HCT116 (cell line): ENCODE data around the gene GPR3. TPM values are rescaled to one million over a fixed set of nuclear protein-coding genes. Genes with fewer than 3 reads are reported as not detected.

Experiments
- ATAC-seq: fragments of 200-7000 bp; cut with Tn5 transposase; 2 replicates; pipeline ENCODE4 v1.9.1; 2020; ENCODE audit warnings: mild to moderate bottlenecking, moderate library complexity
- BruUV-seq: library from RNA; stranded (reverse); fragments of 400-500 nt; replicated peaks from 2 replicates; lab custom pipeline; 2021; lab: Mats Ljungman, UMichigan
- CTCF ChIA-PET: fragments of 300-600 bp; sonication (Branson Sonifier 250); formaldehyde crosslinking; loops from one replicate; lab custom pipeline; 2021; ENCODE audit warnings: antibody characterized with exemption; lab: Charles Lee
- POLR2A ChIA-PET: fragments of 300-600, 350-600 bp; sonication (Branson Sonifier 250); formaldehyde crosslinking; loops from one replicate; lab custom pipeline; 2021; ENCODE audit warnings: antibody characterized with exemption; lab: Charles Lee
- RAD21 ChIA-PET, 2 experiments: fragments of 300-600 bp; sonication (Branson Sonifier 250); formaldehyde crosslinking; loops; one replicate each; lab custom pipeline; 2023; ENCODE audit warnings: low total read pairs in 2 of 2; ENCODE audit not compliant: uncharacterized antibody in 2 of 2, unreplicated experiment in 2 of 2, low non-redundant PET in 1 of 2; lab: Charles Lee
- DNase-seq: peaks from one replicate; pipeline ENCODE4 v3.0.0-alpha.2; 2010; ENCODE audit warnings: low read depth, low spot score
- H2AFZ ChIP-seq: fragments of 200-600 bp; shearing (Covaris generic), sonication (generic); 2 replicates; pipeline ENCODE4 v1.6.1; 2017; ENCODE audit warnings: low read depth, mixed run types, mixed read lengths, antibody characterized with exemption, low read length; ENCODE audit not compliant: poor library complexity, severe bottlenecking
- H3K27ac ChIP-seq: 2 replicates; pipeline ENCODE4 v1.5.1; 2012; ENCODE audit warnings: low read depth, low read length
- H3K27me3 ChIP-seq: fragments of 200-600 bp; sonication (generic); 2 replicates; pipeline ENCODE4 v1.6.1; 2016; ENCODE audit warnings: mixed run types, low read length, mixed read lengths; ENCODE audit not compliant: insufficient read depth
- H3K36me3 ChIP-seq, 2 experiments: fragments of 200-500 bp in 1 of 2; fragments of 200-600 bp in 1 of 2; sonication (Bioruptor generic) in 1 of 2; sonication (generic) in 1 of 2; 2 replicates each; pipeline versions ENCODE4 v1.5.1 to v1.6.1; 2014 to 2016; ENCODE audit warnings: low read length in 2 of 2, inconsistent platforms in 1 of 2, mixed read lengths in 1 of 2, mixed run types in 1 of 2; ENCODE audit not compliant: insufficient read depth in 2 of 2, control insufficient read depth in 1 of 2
- H3K4me1 ChIP-seq, 2 experiments: fragments of 200-600 bp in 1 of 2; sonication (generic) in 1 of 2; 2 replicates each; pipeline versions ENCODE4 v1.5.1 to v1.6.1; 2012 to 2017; ENCODE audit warnings: low read length in 2 of 2, inconsistent platforms in 1 of 2, mild to moderate bottlenecking in 1 of 2, mixed read lengths in 1 of 2, mixed run types in 1 of 2, moderate library complexity in 1 of 2; ENCODE audit not compliant: insufficient read depth in 2 of 2, control insufficient read depth in 1 of 2
- H3K4me2 ChIP-seq: fragments of 200-600 bp; sonication (generic); 2 replicates; pipeline ENCODE4 v1.6.1; 2017; ENCODE audit warnings: mixed run types, low read length, mixed read lengths
- H3K4me3 ChIP-seq, 2 experiments: fragments of 200-600 bp in 1 of 2; sonication (generic) in 1 of 2; replicated peaks in 1 of 2; 2 replicates each; pipeline ENCODE4 v1.5.1; 2011 to 2016; ENCODE audit warnings: low read length in 2 of 2, control low read depth in 1 of 2, low read depth in 1 of 2, mild to moderate bottlenecking in 1 of 2, mixed read lengths in 1 of 2, mixed run types in 1 of 2
- H3K79me2 ChIP-seq: fragments of 200-600 bp; sonication (generic); 2 replicates; pipeline ENCODE4 v1.6.1; 2017; ENCODE audit warnings: mild to moderate bottlenecking, mixed run types, low read length, moderate library complexity, mixed read lengths; ENCODE audit not compliant: insufficient read depth
- H3K9ac ChIP-seq: fragments of 200-600 bp; sonication (generic); 2 replicates; pipeline ENCODE4 v1.6.1; 2016; ENCODE audit warnings: low read length, mixed read lengths
- H3K9me2 ChIP-seq: fragments of 200-600 bp; sonication (generic), shearing (Covaris generic); 2 replicates; pipeline ENCODE4 v1.6.1; 2017; ENCODE audit warnings: mixed run types, mild to moderate bottlenecking, moderate library complexity; ENCODE audit not compliant: insufficient read depth
- H3K9me3 ChIP-seq, 2 experiments: fragments of 200-500 bp in 1 of 2; fragments of 200-600 bp in 1 of 2; sonication (Bioruptor generic) in 1 of 2; sonication (generic) in 1 of 2; 2 replicates each; pipeline ENCODE4 v1.6.1; 2014 to 2017; ENCODE audit warnings: low read length in 2 of 2, mixed read lengths in 2 of 2, inconsistent platforms in 1 of 2, low read depth in 1 of 2, mild to moderate bottlenecking in 1 of 2, mixed run types in 1 of 2, moderate library complexity in 1 of 2; ENCODE audit not compliant: control insufficient read depth in 1 of 2, insufficient read depth in 1 of 2
- H4K20me1 ChIP-seq: fragments of 200-600 bp; sonication (generic), shearing (Covaris generic); 2 replicates; pipeline ENCODE4 v1.6.1; 2017; ENCODE audit warnings: mixed run types, mild to moderate bottlenecking, moderate library complexity; ENCODE audit not compliant: insufficient read depth
- CBX3 ChIP-seq: IDR thresholded peaks from 2 replicates; pipeline ENCODE4 v1.6.1; 2012; ENCODE audit warnings: low read depth
- CEBPB ChIP-seq: IDR thresholded peaks from 2 replicates; pipeline ENCODE4 v1.6.1; 2012; ENCODE audit warnings: low read depth
- EGR1 ChIP-seq: IDR thresholded peaks from 2 replicates; pipeline ENCODE4 v1.6.1; 2012; ENCODE audit warnings: low read depth
- ELF1 ChIP-seq: IDR thresholded peaks from 2 replicates; pipeline ENCODE4 v1.6.1; 2012; ENCODE audit warnings: low read depth, borderline replicate concordance
- EZH2 ChIP-seq: fragments of 200-600 bp; sonication (generic); IDR thresholded peaks from 2 replicates; pipeline ENCODE4 v1.6.1; 2017; ENCODE audit warnings: antibody characterized with exemption, mixed run types
- EZH2phosphoT487 ChIP-seq: fragments of 200-600 bp; IDR thresholded peaks from 2 replicates; pipeline ENCODE4 v1.6.1; 2018; ENCODE audit warnings: antibody characterized with exemption, borderline replicate concordance
- FOSL1 ChIP-seq: IDR thresholded peaks from 2 replicates; pipeline ENCODE4 v1.6.1; 2012; ENCODE audit warnings: low read depth
- JUND ChIP-seq: IDR thresholded peaks from 2 replicates; pipeline ENCODE4 v1.6.1; 2012
- POLR2A ChIP-seq: IDR thresholded peaks from 2 replicates; pipeline ENCODE4 v1.7.0; 2011; ENCODE audit warnings: borderline replicate concordance; ENCODE audit not compliant: insufficient read depth, insufficient read length; ENCODE audit errors: extremely low read depth
- RAD21 ChIP-seq: IDR thresholded peaks from 2 replicates; pipeline ENCODE4 v1.6.1; 2012; ENCODE audit warnings: low read depth, mild to moderate bottlenecking
- SP1 ChIP-seq: IDR thresholded peaks from 2 replicates; pipeline ENCODE4 v1.6.1; 2012; ENCODE audit warnings: low read depth
- SRF ChIP-seq: IDR thresholded peaks from 2 replicates; pipeline ENCODE4 v1.6.1; 2012; ENCODE audit warnings: low read depth
- TCF7L2 ChIP-seq: IDR thresholded peaks from 2 replicates; pipeline ENCODE4 v1.7.0; 2011; ENCODE audit warnings: borderline replicate concordance, inconsistent platforms; ENCODE audit not compliant: insufficient read depth, insufficient read length; ENCODE audit errors: extremely low read depth
- ZFX ChIP-seq: fragments of 450-650 bp; IDR thresholded peaks from 2 replicates; pipeline ENCODE4 v1.6.1; 2017
- ZNF274 ChIP-seq: fragments of 200-500 bp; sonication (Bioruptor generic); IDR thresholded peaks from 2 replicates; pipeline ENCODE4 v1.6.1; 2014; ENCODE audit warnings: mild to moderate bottlenecking, low read depth, low read length, inconsistent platforms
- intact Hi-C: fragments of 100-400 bp; cut with micrococcal nuclease; formaldehyde crosslinking; loops from 2 replicates; pipeline ENCODE4 v1.10.0; 2022
- total RNA-seq: library from RNA; stranded (reverse); gene quantifications from one replicate; pipeline ENCODE4 v1.2.1, GENCODE V29; 2021; ENCODE audit not compliant: unreplicated experiment
- TF ChIP-seq, protein P1 (sequence below): IDR thresholded peaks from 2 replicates; pipeline ENCODE4 v1.6.1; 2012
- TF ChIP-seq, protein P2 (sequence below): IDR thresholded peaks from 2 replicates; pipeline ENCODE4 v1.6.1; 2011; ENCODE audit warnings: mild to moderate bottlenecking, low read length, moderate library complexity; ENCODE audit not compliant: insufficient replicate concordance; ENCODE audit errors: extremely low read depth
- TF ChIP-seq, protein P3 (sequence below): IDR thresholded peaks from 2 replicates; pipeline ENCODE4 v1.6.1; 2012
- TF ChIP-seq, protein P4 (sequence below): IDR thresholded peaks from 2 replicates; pipeline ENCODE4 v1.6.1; 2012; ENCODE audit warnings: low read depth
- TF ChIP-seq, protein P5 (sequence below), 3 experiments: fragments of 200-600 bp in 1 of 3; sonication (generic) in 1 of 3; IDR thresholded peaks in 2 of 3; conservative IDR thresholded peaks in 1 of 3; 2 replicates each; pipeline ENCODE4 v1.5.1; 2012 to 2017; ENCODE audit warnings: low read depth in 2 of 3, low read length in 2 of 3, antibody characterized with exemption in 1 of 3, borderline replicate concordance in 1 of 3, control low read depth in 1 of 3, mild to moderate bottlenecking in 1 of 3, mixed read lengths in 1 of 3, mixed run types in 1 of 3, moderate library complexity in 1 of 3; ENCODE audit not compliant: insufficient read depth in 1 of 3

GPR3 gene
- total RNA-seq, 1 experiment from 2014 or later: 2.8 TPM

DNA sequence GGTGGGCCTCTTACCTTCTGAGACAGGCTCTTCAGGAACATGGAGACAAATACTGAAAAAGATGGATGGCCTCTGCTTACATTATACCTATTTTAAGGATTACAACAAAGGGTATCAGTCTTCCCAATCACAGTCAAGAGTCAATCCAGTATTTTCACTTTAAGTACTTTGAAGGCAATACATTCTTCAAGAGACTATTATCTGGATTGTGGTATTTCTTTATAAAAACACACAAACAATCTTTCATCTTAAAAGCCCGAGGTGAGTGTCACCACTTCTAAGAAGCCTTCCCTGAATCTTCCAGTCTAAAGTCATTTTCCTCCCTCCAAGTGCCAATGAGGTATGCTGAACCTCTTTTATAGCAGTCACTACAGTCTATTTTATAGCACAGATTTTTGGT lies 52.2 kb downstream of the GPR3 start:
- Histone ChIP-seq H3K4me3 (no peak overlapping the region), H2AFZ (no peak overlapping the region), H3K9me2 (no peaks in the 10 kb centered on the region), H3K4me1 (peaks cover 0 to 6% of the 10 kb centered on the region in 2 experiments; a peak in 1 of 4 replicates), H3K9ac (no peak overlapping the region), H4K20me1 (peaks cover 12% of the 10 kb centered on the region), H3K36me3 (no peaks in the 10 kb centered on the region), H3K27me3 (no peaks in the 10 kb centered on the region), H3K9me3 (no peaks in the 10 kb centered on the region), H3K27ac (no peak overlapping the region), H3K4me2 (no peak overlapping the region), H3K79me2 (peaks cover 73% of the 10 kb centered on the region)
- ChIA-PET POLR2A (no interaction called here), RAD21 (no interaction called here), CTCF (no interaction called here)
- intact Hi-C loops: no loop called here
- ATAC-seq (no peak), DNase-seq (no peak)
- TSS peak; percentile 18 for BruUV-seq
- TF ChIP-seq CEBPB (no peak), RAD21 (no peak), SP1 (no peak), POLR2A (no peak), EGR1 (no peak), ZNF274 (no peak), EZH2 (no peak), FOSL1 (no peak), JUND (no peak), ZFX (no peak), EZH2phosphoT487 (no peak), ELF1 (no peak), SRF (no peak), CBX3 (no peak), TCF7L2 (no peak)
- TF ChIP-seq, protein P1, sequence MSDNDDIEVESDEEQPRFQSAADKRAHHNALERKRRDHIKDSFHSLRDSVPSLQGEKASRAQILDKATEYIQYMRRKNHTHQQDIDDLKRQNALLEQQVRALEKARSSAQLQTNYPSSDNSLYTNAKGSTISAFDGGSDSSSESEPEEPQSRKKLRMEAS: no peak
- TF ChIP-seq, protein P2, sequence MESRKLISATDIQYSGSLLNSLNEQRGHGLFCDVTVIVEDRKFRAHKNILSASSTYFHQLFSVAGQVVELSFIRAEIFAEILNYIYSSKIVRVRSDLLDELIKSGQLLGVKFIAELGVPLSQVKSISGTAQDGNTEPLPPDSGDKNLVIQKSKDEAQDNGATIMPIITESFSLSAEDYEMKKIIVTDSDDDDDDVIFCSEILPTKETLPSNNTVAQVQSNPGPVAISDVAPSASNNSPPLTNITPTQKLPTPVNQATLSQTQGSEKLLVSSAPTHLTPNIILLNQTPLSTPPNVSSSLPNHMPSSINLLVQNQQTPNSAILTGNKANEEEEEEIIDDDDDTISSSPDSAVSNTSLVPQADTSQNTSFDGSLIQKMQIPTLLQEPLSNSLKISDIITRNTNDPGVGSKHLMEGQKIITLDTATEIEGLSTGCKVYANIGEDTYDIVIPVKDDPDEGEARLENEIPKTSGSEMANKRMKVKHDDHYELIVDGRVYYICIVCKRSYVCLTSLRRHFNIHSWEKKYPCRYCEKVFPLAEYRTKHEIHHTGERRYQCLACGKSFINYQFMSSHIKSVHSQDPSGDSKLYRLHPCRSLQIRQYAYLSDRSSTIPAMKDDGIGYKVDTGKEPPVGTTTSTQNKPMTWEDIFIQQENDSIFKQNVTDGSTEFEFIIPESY: no peak
- TF ChIP-seq, protein P3, sequence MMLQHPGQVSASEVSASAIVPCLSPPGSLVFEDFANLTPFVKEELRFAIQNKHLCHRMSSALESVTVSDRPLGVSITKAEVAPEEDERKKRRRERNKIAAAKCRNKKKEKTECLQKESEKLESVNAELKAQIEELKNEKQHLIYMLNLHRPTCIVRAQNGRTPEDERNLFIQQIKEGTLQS: no peak
- TF ChIP-seq, protein P4, sequence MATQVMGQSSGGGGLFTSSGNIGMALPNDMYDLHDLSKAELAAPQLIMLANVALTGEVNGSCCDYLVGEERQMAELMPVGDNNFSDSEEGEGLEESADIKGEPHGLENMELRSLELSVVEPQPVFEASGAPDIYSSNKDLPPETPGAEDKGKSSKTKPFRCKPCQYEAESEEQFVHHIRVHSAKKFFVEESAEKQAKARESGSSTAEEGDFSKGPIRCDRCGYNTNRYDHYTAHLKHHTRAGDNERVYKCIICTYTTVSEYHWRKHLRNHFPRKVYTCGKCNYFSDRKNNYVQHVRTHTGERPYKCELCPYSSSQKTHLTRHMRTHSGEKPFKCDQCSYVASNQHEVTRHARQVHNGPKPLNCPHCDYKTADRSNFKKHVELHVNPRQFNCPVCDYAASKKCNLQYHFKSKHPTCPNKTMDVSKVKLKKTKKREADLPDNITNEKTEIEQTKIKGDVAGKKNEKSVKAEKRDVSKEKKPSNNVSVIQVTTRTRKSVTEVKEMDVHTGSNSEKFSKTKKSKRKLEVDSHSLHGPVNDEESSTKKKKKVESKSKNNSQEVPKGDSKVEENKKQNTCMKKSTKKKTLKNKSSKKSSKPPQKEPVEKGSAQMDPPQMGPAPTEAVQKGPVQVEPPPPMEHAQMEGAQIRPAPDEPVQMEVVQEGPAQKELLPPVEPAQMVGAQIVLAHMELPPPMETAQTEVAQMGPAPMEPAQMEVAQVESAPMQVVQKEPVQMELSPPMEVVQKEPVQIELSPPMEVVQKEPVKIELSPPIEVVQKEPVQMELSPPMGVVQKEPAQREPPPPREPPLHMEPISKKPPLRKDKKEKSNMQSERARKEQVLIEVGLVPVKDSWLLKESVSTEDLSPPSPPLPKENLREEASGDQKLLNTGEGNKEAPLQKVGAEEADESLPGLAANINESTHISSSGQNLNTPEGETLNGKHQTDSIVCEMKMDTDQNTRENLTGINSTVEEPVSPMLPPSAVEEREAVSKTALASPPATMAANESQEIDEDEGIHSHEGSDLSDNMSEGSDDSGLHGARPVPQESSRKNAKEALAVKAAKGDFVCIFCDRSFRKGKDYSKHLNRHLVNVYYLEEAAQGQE: no peak
- TF ChIP-seq, protein P5, sequence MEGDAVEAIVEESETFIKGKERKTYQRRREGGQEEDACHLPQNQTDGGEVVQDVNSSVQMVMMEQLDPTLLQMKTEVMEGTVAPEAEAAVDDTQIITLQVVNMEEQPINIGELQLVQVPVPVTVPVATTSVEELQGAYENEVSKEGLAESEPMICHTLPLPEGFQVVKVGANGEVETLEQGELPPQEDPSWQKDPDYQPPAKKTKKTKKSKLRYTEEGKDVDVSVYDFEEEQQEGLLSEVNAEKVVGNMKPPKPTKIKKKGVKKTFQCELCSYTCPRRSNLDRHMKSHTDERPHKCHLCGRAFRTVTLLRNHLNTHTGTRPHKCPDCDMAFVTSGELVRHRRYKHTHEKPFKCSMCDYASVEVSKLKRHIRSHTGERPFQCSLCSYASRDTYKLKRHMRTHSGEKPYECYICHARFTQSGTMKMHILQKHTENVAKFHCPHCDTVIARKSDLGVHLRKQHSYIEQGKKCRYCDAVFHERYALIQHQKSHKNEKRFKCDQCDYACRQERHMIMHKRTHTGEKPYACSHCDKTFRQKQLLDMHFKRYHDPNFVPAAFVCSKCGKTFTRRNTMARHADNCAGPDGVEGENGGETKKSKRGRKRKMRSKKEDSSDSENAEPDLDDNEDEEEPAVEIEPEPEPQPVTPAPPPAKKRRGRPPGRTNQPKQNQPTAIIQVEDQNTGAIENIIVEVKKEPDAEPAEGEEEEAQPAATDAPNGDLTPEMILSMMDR (IDR thresholded peaks at IDR 0.05 in 2 of 3, conservative IDR thresholded peaks at IDR 0.05 in 1 of 3; ENCODE audit: borderline replicate concordance in 1 of 3, insufficient read depth in 1 of 3, low read depth in 2 of 3, low read length in 2 of 3): no peak
